ENCODE measurements around the gene DLEC1.
"Not testable (repeated sequence)": the region's sequence is repeated elsewhere in the genome, so short reads cannot be mapped to it uniquely, and the experiment has no call there.

The DLEC1 gene

GRCh38 chr3:38039899-38040261 is 872 bp downstream of the DLEC1 start:
- no peak for DNase-seq

- DNase-seq, result no peak
Observed at GRCh38 chr3:38040401-38040800, 1.4 kb downstream of the DLEC1 start.

- DNase-seq, result no peak
Observed at GRCh38 chr3:38043486-38043885, 4.5 kb downstream of the DLEC1 start.

GRCh38 chr3:38046027-38046426 is 7.0 kb downstream of the DLEC1 start:
- no peak for DNase-seq

GRCh38 chr3:38046821-38047220 is 7.8 kb downstream of the DLEC1 start:
- no peak for DNase-seq

- no peak for DNase-seq
Observed at GRCh38 chr3:38047896-38048295, 8.9 kb downstream of the DLEC1 start.

- no peak for DNase-seq
Observed at GRCh38 chr3:38049358-38050126, 10.5 kb downstream of the DLEC1 start.

- no peak for DNase-seq
Observed at GRCh38 chr3:38051131-38051530, 12.1 kb downstream of the DLEC1 start.

- DNase-seq, result not testable (repeated sequence)
Observed at GRCh38 chr3:38053286-38053685, 14.3 kb downstream of the DLEC1 start.

- not testable (repeated sequence) for DNase-seq
Observed at GRCh38 chr3:38053813-38054498, 14.9 kb downstream of the DLEC1 start.

- DNase-seq, result no peak
Observed at GRCh38 chr3:38054499-38055001, 15.5 kb downstream of the DLEC1 start.

- no peak for DNase-seq
Observed at GRCh38 chr3:38059148-38059547, 20.1 kb downstream of the DLEC1 start.

- no peak for DNase-seq
Observed at GRCh38 chr3:38059591-38059990, 20.6 kb downstream of the DLEC1 start.

GRCh38 chr3:38062809-38063208 is 23.8 kb downstream of the DLEC1 start:
- DNase-seq, result no peak

GRCh38 chr3:38064453-38064852 is 25.4 kb downstream of the DLEC1 start:
- not testable (repeated sequence) for DNase-seq

GRCh38 chr3:38067508-38068233 is 28.7 kb downstream of the DLEC1 start:
- DNase-seq, result no peak

GRCh38 chr3:38070013-38070412 is 31.0 kb downstream of the DLEC1 start:
- no peak for DNase-seq

GRCh38 chr3:38077073-38077472 is 38.1 kb downstream of the DLEC1 start:
- DNase-seq, result not testable (repeated sequence)

- DNase-seq, result not testable (repeated sequence)
Observed at GRCh38 chr3:38082296-38082695, 43.3 kb downstream of the DLEC1 start.

GRCh38 chr3:38083254-38083653 is 44.2 kb downstream of the DLEC1 start:
- not testable (repeated sequence) for DNase-seq

- no peak for DNase-seq
Observed at GRCh38 chr3:38083871-38084333, 44.9 kb downstream of the DLEC1 start.

GRCh38 chr3:38084334-38085310 is 45.6 kb downstream of the DLEC1 start:
- no peak for DNase-seq

Measured in activated CD4-positive, CD25-positive, alpha-beta regulatory T cell treated with anti-CD3 and anti-CD28 coated beads, Interleukin-2, amount 50 U/mL, for 72 hours (primary cell).